ENCODE data around the gene CHST10.

- TF ChIP-seq EZH2 (IDR thresholded peaks at IDR 0.05; ENCODE audit: borderline replicate concordance, low read depth, low read length, poor library complexity, severe bottlenecking) (no peak), CTCF (conservative IDR thresholded peaks at IDR 0.05; ENCODE audit: low read depth, low read length) (no peak)
These were observed 24.8 kb downstream of the CHST10 start for GRCh38 chr2:100392715-100393114.
